Osteocyte (in vitro differentiated cells): ENCODE results near the gene PAX2. TPM values are rescaled to one million over a fixed set of nuclear protein-coding genes. Genes with fewer than 3 reads are reported as not detected.
A peak's percentile ranks its signal among the peaks of the same experiment; 100 is the strongest.

ENCODE experiments used
- DNase-seq: peaks from one replicate; pipeline ENCODE4 v3.0.0; 2021; ENCODE audit warnings: mixed read lengths; ENCODE audit not compliant: unreplicated experiment; ENCODE audit errors: extremely low spot score
- H3K27ac Mint-ChIP-seq: one replicate; pipeline ENCODE4 v1.8.0; 2021; ENCODE audit warnings: mild to moderate bottlenecking, mixed read lengths; ENCODE audit not compliant: unreplicated experiment
- H3K27me3 Mint-ChIP-seq: one replicate; pipeline ENCODE4 v1.8.0; 2021; ENCODE audit warnings: mixed read lengths; ENCODE audit not compliant: unreplicated experiment
- H3K36me3 Mint-ChIP-seq: one replicate; pipeline ENCODE4 v1.8.0; 2021; ENCODE audit warnings: mixed read lengths; ENCODE audit not compliant: unreplicated experiment
- H3K4me1 Mint-ChIP-seq: one replicate; pipeline ENCODE4 v1.8.0; 2021; ENCODE audit warnings: mixed read lengths; ENCODE audit not compliant: unreplicated experiment
- H3K4me3 Mint-ChIP-seq: one replicate; pipeline ENCODE4 v1.8.0; 2021; ENCODE audit warnings: mild to moderate bottlenecking, moderate library complexity, mixed read lengths; ENCODE audit not compliant: unreplicated experiment
- H3K9me3 Mint-ChIP-seq: one replicate; pipeline ENCODE4 v1.8.0; 2021; ENCODE audit warnings: mixed read lengths; ENCODE audit not compliant: unreplicated experiment
- total RNA-seq: library from RNA; stranded (reverse); gene quantifications from 2 replicates; pipeline ENCODE4 v1.2.1, GENCODE V29; 2021
- TF ChIP-seq, protein P1 (sequence below): fragments of 200-600 bp; sonication (generic); IDR thresholded peaks from 2 replicates; pipeline ENCODE4 v1.5.0; 2021; ENCODE audit warnings: antibody characterized with exemption, mild to moderate bottlenecking, moderate library complexity

The PAX2 gene
- total RNA-seq, 1 donor from 2014 or later: 0.30 TPM

DNA sequence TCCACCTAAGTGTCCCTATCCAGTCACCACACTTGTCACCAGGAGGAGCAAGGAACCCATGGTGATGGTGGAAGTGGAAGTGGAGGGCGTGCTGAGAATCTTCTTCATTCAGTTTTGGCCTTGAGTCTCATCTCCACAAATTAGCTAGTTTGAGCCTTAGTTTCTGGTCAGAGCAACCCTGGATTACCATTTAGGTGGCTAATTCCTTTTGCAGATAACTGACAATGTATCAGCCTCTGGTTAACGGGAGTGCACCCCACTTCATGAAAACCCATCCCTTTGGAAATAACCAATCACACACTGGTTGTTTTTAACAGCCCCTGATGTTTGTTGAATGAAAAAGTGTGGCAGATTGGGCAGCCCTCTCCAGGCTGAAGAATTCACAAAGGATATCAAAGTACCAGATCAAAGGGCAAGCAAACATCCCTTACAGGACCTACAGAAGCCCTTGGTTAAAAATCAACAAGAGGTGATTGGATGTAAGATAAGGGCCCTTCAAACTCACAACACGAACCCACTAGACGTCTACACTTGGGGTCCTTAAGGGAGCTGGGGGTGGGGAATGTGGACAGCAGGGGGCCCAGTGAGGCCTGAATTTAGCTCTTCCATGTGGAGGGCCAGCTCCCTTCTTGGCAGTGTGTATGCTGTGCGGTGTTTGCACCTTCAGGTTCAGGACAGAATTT lies 130.2 kb downstream of the PAX2 start:
- peaks cover 16% of the 10 kb centered on the region for H3K27me3 Mint-ChIP-seq
- H3K9me3 Mint-ChIP-seq: no peaks in the 10 kb centered on the region
- TF ChIP-seq, protein P1, sequence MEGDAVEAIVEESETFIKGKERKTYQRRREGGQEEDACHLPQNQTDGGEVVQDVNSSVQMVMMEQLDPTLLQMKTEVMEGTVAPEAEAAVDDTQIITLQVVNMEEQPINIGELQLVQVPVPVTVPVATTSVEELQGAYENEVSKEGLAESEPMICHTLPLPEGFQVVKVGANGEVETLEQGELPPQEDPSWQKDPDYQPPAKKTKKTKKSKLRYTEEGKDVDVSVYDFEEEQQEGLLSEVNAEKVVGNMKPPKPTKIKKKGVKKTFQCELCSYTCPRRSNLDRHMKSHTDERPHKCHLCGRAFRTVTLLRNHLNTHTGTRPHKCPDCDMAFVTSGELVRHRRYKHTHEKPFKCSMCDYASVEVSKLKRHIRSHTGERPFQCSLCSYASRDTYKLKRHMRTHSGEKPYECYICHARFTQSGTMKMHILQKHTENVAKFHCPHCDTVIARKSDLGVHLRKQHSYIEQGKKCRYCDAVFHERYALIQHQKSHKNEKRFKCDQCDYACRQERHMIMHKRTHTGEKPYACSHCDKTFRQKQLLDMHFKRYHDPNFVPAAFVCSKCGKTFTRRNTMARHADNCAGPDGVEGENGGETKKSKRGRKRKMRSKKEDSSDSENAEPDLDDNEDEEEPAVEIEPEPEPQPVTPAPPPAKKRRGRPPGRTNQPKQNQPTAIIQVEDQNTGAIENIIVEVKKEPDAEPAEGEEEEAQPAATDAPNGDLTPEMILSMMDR: no peak
- no peak overlapping the region for H3K4me3 Mint-ChIP-seq
- peaks cover 9% of the 10 kb centered on the region for H3K4me1 Mint-ChIP-seq
- DNase-seq: no peak
- no peaks in the 10 kb centered on the region for H3K36me3 Mint-ChIP-seq
- no peak overlapping the region for H3K27ac Mint-ChIP-seq

DNA sequence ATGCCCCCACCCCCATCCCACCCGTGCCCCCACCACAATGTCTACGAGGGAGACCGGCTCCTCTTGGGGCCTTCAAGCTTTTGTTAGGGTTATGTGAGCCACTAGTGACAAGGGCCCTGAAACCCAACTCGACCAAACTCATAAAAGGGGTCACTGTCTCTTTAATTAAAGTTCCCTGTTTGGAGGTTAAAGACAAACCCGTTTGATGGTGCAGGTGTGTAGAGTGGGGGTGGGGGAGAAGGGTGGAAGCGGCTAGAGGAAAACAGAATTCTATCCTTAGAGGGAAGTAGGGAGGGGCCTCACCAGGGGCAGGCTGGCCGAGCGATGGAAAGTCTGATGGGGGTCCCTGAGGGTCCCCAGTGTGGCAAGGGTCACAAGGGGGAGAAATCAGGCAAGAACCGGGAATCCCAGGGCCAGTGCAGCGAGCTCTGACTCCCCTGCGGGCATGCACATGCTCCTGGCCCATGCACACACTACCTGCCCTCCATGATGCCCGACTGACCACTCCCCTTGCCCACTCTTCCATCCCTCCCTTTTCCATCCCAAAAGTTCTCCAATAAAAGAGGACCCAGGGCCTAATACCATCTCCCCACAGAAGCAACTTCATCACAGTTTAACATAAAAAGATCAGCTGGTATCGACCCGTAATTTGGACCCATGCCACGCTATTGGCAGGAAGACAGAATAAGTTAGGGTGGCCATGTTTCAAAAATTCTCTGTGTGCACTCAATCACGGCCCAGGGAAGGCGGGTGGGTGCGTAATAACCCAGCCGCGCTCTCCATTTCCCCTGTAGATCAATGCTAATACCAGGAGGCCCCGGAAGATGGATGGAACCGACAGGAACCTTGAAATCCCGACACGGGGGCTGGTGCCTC lies 131.4 kb downstream of the PAX2 start:
- TF ChIP-seq, protein P1: no peak
- Mint-ChIP-seq H3K27ac (no peak overlapping the region), H3K4me3 (no peak overlapping the region), H3K36me3 (no peaks in the 10 kb centered on the region), H3K9me3 (no peaks in the 10 kb centered on the region), H3K27me3 (peaks cover 19% of the 10 kb centered on the region), H3K4me1 (peaks cover 9% of the 10 kb centered on the region)
- no peak for DNase-seq

DNA sequence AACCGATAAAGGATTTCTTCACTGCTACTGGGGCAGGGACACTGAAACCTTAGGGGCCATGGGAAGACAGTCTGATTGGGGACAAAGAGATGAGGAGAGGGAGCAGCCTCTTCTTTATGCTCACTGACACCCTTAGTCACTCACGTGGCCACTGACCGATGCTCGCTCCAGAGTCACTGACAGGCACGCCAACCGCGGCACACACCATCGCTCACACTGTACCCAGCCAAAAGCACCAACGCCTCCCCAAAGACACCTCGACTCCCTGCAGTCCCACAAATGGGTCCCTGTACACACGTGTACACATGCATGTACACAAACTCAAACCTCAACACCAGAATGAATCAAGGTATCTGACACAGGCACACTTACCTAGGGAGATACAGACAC lies 132.1 kb downstream of the PAX2 start:
- TF ChIP-seq, protein P1: no peak
- Mint-ChIP-seq H3K4me1 (peaks cover 6% of the 10 kb centered on the region), H3K27ac (no peak overlapping the region), H3K9me3 (no peaks in the 10 kb centered on the region), H3K27me3 (peaks cover 19% of the 10 kb centered on the region), H3K36me3 (no peaks in the 10 kb centered on the region), H3K4me3 (no peak overlapping the region)
- no peak for DNase-seq

DNA sequence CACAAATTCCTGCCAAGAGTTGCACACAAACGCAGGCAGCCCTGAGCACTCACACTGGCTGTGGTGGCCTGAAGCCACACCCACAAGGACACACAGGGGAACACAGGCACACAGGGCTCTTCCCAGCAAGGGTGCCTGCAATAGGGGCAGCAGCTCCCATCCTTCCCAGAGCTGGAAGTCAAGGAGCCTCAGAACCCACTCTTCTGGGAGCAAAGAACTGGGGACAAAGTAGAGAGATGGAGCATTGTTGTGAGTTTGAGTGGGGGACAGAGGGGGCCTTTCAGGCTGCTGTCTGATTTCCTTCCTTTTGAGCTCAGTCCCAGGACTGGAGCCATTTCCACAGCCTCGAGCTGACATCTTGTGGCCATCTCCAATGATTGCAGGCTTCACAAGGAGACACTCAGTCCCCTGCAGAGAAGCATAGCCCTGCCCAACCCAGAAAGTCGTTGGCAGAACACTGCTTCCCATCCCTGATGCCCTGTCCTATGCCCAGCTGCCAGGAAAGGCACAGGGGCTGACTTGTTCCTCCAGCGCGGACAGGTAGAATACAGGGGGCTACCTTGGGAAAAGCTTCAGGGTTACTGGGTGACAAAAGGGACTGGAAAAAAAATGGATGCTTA lies 133.0 kb downstream of the PAX2 start:
- no peaks in the 10 kb centered on the region for H3K9me3 Mint-ChIP-seq
- peaks cover 7% of the 10 kb centered on the region for H3K4me1 Mint-ChIP-seq
- H3K27ac Mint-ChIP-seq: no peak overlapping the region
- H3K4me3 Mint-ChIP-seq: no peak overlapping the region
- peaks cover 13% of the 10 kb centered on the region for H3K27me3 Mint-ChIP-seq
- TF ChIP-seq, protein P1: peak; percentile 82
- no peak for DNase-seq
- H3K36me3 Mint-ChIP-seq: no peaks in the 10 kb centered on the region

Other genes starting within 250 kb of the PAX2 start
- gene SEC31B, start 225.7 kb upstream of the PAX2 start, total RNA-seq: 18.3 and 19.6 TPM in 2 replicates
- gene NDUFB8, start 215.7 kb upstream of the PAX2 start, total RNA-seq: 151 and 169 TPM in 2 replicates
- gene HIF1AN, start 209.6 kb upstream of the PAX2 start, total RNA-seq: 45.8 and 50.6 TPM in 2 replicates
- 27.7 and 28.3 TPM in 2 replicates for gene SLF2, start 167.4 kb downstream of the PAX2 start, total RNA-seq
- 6.3 and 7.1 TPM in 2 replicates for gene SEMA4G, start 223.9 kb downstream of the PAX2 start, total RNA-seq
- 70.5 and 81.6 TPM in 2 replicates for gene MRPL43, start 241.9 kb downstream of the PAX2 start, total RNA-seq
- gene TWNK, start 242.0 kb downstream of the PAX2 start, total RNA-seq: 7.1 and 7.7 TPM in 2 replicates